Measurements from ENCODE around the gene ZFAND6. TPM values are rescaled to one million over a fixed set of nuclear protein-coding genes. Genes with fewer than 3 reads are reported as not detected.
A peak's percentile ranks its signal among the peaks of the same experiment; 100 is the strongest.

ZFAND6 gene
- total RNA-seq, 4 donors from 2014 or later = 119 to 452 (median 172) TPM

DNA sequence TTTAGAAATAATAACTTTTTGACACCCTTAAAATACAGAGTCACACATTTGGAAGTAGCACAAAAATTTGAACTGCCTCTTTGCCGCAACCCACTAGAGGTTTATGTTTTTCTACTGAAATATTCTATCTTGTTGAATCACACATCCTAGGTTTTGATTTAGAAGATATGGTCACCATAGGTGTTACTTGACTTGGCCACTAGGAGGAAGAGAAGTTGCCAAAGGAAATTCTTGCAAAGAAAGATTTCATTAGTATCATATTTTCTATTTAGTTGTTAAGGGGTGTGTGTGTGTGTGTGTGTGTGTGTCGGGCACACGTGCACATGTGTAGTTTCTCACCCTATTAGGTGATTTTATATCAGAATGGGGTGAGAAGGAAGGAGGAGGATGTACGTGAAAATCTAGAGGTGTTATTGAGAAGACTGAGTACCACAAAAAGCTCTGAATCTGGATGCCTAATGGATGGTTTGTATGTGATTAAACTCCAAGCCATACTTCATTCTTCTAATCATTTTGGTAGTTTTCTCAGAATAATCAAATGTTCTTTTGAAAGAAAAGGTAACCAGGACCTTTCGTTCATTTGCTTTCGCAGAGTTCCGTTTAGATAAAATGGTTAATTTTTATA lies 31.5 kb downstream of the ZFAND6 start:
- intact Hi-C loops (cut with DNase I; ENCODE audit: low total_unique reads) = no loop called here
- H3K4me1 ChIP-seq = peaks cover 0 to 10% of the 10 kb centered on the region in 2 donors
- no peak overlapping the region for H3K27ac ChIP-seq
- H3K36me3 ChIP-seq = no peaks in the 10 kb centered on the region
- no peaks in the 10 kb centered on the region for H3K27me3 ChIP-seq
- DNase-seq = no peak
- no peaks in the 10 kb centered on the region for H3K9me3 ChIP-seq
- TF ChIP-seq POLR2A (IDR thresholded peaks at IDR 0.05) (no peak), CTCF (IDR thresholded peaks at IDR 0.05) (no peak)
- H3K4me3 ChIP-seq = no peak overlapping the region

- intact Hi-C loops (cut with DNase I; ENCODE audit: low total_unique reads) = no loop called here
- Histone ChIP-seq H3K27ac (peak overlapping the region; percentile 55 to 62), H3K36me3 (no peaks in the 10 kb centered on the region), H3K4me3 (no peak overlapping the region), H3K4me1 (peaks cover 0 to 16% of the 10 kb centered on the region in 2 donors), H3K9me3 (no peaks in the 10 kb centered on the region), H3K27me3 (no peaks in the 10 kb centered on the region)
- no peak for TF ChIP-seq CTCF (IDR thresholded peaks at IDR 0.05)
- TF ChIP-seq POLR2A (IDR thresholded peaks at IDR 0.05) = no peak
- DNase-seq = peak; percentile 87 to 93
These were observed 34.5 kb downstream of the ZFAND6 start for GRCh38 chr15:80093854-80094418.

- intact Hi-C loops (cut with DNase I; ENCODE audit: low total_unique reads) = no loop called here
- no peak for TF ChIP-seq POLR2A (IDR thresholded peaks at IDR 0.05)
- TF ChIP-seq CTCF (IDR thresholded peaks at IDR 0.05) = no peak
These were observed 36.0 kb downstream of the ZFAND6 start for GRCh38 chr15:80095511-80095910.

GRCh38 chr15:80095969-80096368 lies 36.5 kb downstream of the ZFAND6 start:
- no peak for TF ChIP-seq POLR2A (IDR thresholded peaks at IDR 0.05)
- no peak for TF ChIP-seq CTCF (IDR thresholded peaks at IDR 0.05)
- Histone ChIP-seq H3K4me1 (peaks cover 0 to 16% of the 10 kb centered on the region in 2 donors), H3K9me3 (no peaks in the 10 kb centered on the region), H3K27ac (peak overlapping the region in 1 of 2 donors; percentile 62), H3K36me3 (no peaks in the 10 kb centered on the region), H3K27me3 (no peaks in the 10 kb centered on the region), H3K4me3 (no peak overlapping the region)
- no peak for DNase-seq
- intact Hi-C loops (cut with DNase I; ENCODE audit: low total_unique reads) = no loop called here

More at GRCh38 chr15:80095511-80095910, 36.0 kb downstream of the ZFAND6 start:
- no peaks in the 10 kb centered on the region for H3K9me3 ChIP-seq
- no peaks in the 10 kb centered on the region for H3K27me3 ChIP-seq
- H3K4me1 ChIP-seq = peaks cover 0 to 16% of the 10 kb centered on the region in 2 donors
- no peaks in the 10 kb centered on the region for H3K36me3 ChIP-seq
- no peak overlapping the region for H3K4me3 ChIP-seq
- DNase-seq = no peak
- H3K27ac ChIP-seq = peak overlapping the region in 1 of 2 donors; percentile 62

DNA sequence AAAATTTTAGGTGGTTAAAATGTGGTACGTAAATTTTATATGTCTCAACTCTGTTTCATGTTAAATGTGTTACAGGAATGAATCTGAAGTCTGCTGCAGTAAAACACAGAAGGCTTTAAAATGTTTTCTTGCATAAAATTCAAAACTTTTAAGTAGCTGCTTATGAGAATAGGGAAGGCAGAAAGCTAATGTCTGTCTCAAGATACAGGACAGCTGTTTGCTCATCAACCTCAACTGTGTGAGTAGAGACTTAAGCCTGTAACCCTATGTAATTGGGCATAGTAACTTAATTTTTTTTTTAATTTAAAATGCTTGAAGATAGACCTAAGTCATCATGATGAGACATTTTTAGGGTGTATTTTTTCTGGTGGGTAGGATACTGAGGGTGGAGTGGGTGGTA lies 38.9 kb downstream of the ZFAND6 start:
- Histone ChIP-seq H3K36me3 (no peaks in the 10 kb centered on the region), H3K4me1 (peaks cover 0 to 16% of the 10 kb centered on the region in 2 donors), H3K27ac (no peak overlapping the region), H3K27me3 (no peaks in the 10 kb centered on the region), H3K9me3 (no peaks in the 10 kb centered on the region), H3K4me3 (no peak overlapping the region)
- no peak for TF ChIP-seq POLR2A (IDR thresholded peaks at IDR 0.05)
- no peak for TF ChIP-seq CTCF (IDR thresholded peaks at IDR 0.05)
- intact Hi-C loops (cut with DNase I; ENCODE audit: low total_unique reads) = no loop called here
- DNase-seq = no peak
